Measurements from ENCODE around the gene PTPN6. TPM values are rescaled to one million over a fixed set of nuclear protein-coding genes. Genes with fewer than 3 reads are reported as not detected.

Gene PTPN6
- total and polyA plus RNA-seq, 4 donors: 5.7 to 9.3 (median 8.2) TPM

- Histone ChIP-seq H3K36me3 (ENCODE audit: control insufficient read depth, insufficient read depth, low read length) (peaks cover 6% of the 10 kb centered on the region), H3K4me1 (ENCODE audit: control insufficient read depth, insufficient read depth, low read length) (no peaks in the 10 kb centered on the region), H3K4me3 (ENCODE audit: low read depth, low read length) (no peak overlapping the region), H3K27me3 (ENCODE audit: control insufficient read depth, insufficient read depth, low read length) (no peaks in the 10 kb centered on the region), H3K9me3 (ENCODE audit: control insufficient read depth, insufficient read depth, low read length) (no peaks in the 10 kb centered on the region), H3K27ac (ENCODE audit: low read depth, low read length) (no peak overlapping the region)
- DNase-seq (ENCODE audit: low read depth in 4 of 6, low spot score in 6 of 6): no peak
- WGBS (ENCODE audit: insufficient coverage): 83% methylated on average over 1 of the region's 2 CpGs
These were observed 53.7 kb downstream of the PTPN6 start for GRCh38 chr12:7004840-7005239.

GRCh38 chr12:7005311-7005710 is 54.2 kb downstream of the PTPN6 start:
- WGBS (ENCODE audit: insufficient coverage): no CpG with 5 or more reads among the region's 2 CpGs
- Histone ChIP-seq H3K27ac (ENCODE audit: low read depth, low read length) (no peak overlapping the region), H3K27me3 (ENCODE audit: control insufficient read depth, insufficient read depth, low read length) (no peaks in the 10 kb centered on the region), H3K4me1 (ENCODE audit: control insufficient read depth, insufficient read depth, low read length) (no peaks in the 10 kb centered on the region), H3K36me3 (ENCODE audit: control insufficient read depth, insufficient read depth, low read length) (peaks cover 6% of the 10 kb centered on the region), H3K4me3 (ENCODE audit: low read depth, low read length) (no peak overlapping the region), H3K9me3 (ENCODE audit: control insufficient read depth, insufficient read depth, low read length) (no peaks in the 10 kb centered on the region)
- no peak for DNase-seq (ENCODE audit: low read depth in 4 of 6, low spot score in 6 of 6)

GRCh38 chr12:7006639-7007038 is 55.5 kb downstream of the PTPN6 start:
- Histone ChIP-seq H3K27me3 (ENCODE audit: control insufficient read depth, insufficient read depth, low read length) (no peaks in the 10 kb centered on the region), H3K4me3 (ENCODE audit: low read depth, low read length) (no peak overlapping the region), H3K27ac (ENCODE audit: low read depth, low read length) (no peak overlapping the region), H3K9me3 (ENCODE audit: control insufficient read depth, insufficient read depth, low read length) (no peaks in the 10 kb centered on the region), H3K36me3 (ENCODE audit: control insufficient read depth, insufficient read depth, low read length) (peaks cover 3% of the 10 kb centered on the region), H3K4me1 (ENCODE audit: control insufficient read depth, insufficient read depth, low read length) (no peaks in the 10 kb centered on the region)
- no CpG with 5 or more reads among the region's 3 CpGs for WGBS (ENCODE audit: insufficient coverage)
- DNase-seq (ENCODE audit: low read depth in 4 of 6, low spot score in 6 of 6): no peak

GRCh38 chr12:7008864-7009263 is 57.7 kb downstream of the PTPN6 start:
- H3K27ac ChIP-seq (ENCODE audit: low read depth, low read length): no peak overlapping the region
- no peaks in the 10 kb centered on the region for H3K27me3 ChIP-seq (ENCODE audit: control insufficient read depth, insufficient read depth, low read length)
- H3K9me3 ChIP-seq (ENCODE audit: control insufficient read depth, insufficient read depth, low read length): no peaks in the 10 kb centered on the region
- WGBS (ENCODE audit: insufficient coverage): no CpG with 5 or more reads among the region's 2 CpGs
- no peak overlapping the region for H3K4me3 ChIP-seq (ENCODE audit: low read depth, low read length)
- H3K36me3 ChIP-seq (ENCODE audit: control insufficient read depth, insufficient read depth, low read length): peaks cover 8% of the 10 kb centered on the region
- DNase-seq (ENCODE audit: low read depth in 4 of 6, low spot score in 6 of 6): no peak
- H3K4me1 ChIP-seq (ENCODE audit: control insufficient read depth, insufficient read depth, low read length): no peaks in the 10 kb centered on the region

GRCh38 chr12:7009512-7009911 is 58.4 kb downstream of the PTPN6 start:
- no peaks in the 10 kb centered on the region for H3K9me3 ChIP-seq (ENCODE audit: control insufficient read depth, insufficient read depth, low read length)
- peaks cover 8% of the 10 kb centered on the region for H3K36me3 ChIP-seq (ENCODE audit: control insufficient read depth, insufficient read depth, low read length)
- no peak overlapping the region for H3K4me3 ChIP-seq (ENCODE audit: low read depth, low read length)
- H3K27me3 ChIP-seq (ENCODE audit: control insufficient read depth, insufficient read depth, low read length): no peaks in the 10 kb centered on the region
- no peaks in the 10 kb centered on the region for H3K4me1 ChIP-seq (ENCODE audit: control insufficient read depth, insufficient read depth, low read length)
- no peak overlapping the region for H3K27ac ChIP-seq (ENCODE audit: low read depth, low read length)
- no peak for DNase-seq (ENCODE audit: low read depth in 4 of 6, low spot score in 6 of 6)

Small RNAs within 50 kb of the gene (small RNA-seq; reads per million reads assigned to genes)
- gene MIR141 (ENCODE audit: low replicate concordance) (0.32 reads per million, percentile 32 among the genes with 10 or more reads in this experiment), gene MIR200C (ENCODE audit: low replicate concordance) (0.08 reads per million), gene RNU7-1 (ENCODE audit: low replicate concordance) (not detected), gene SCARNA12 (ENCODE audit: low replicate concordance) (0.59 reads per million, percentile 63 among the genes with 10 or more reads in this experiment)

Other genes with a start within 250 kb of the PTPN6 start
- 10 to 100 TPM; 43.4 to 80.4 TPM for gene COPS7A, start 227.3 kb upstream of the PTPN6 start, total RNA-seq
- gene COPS7A, start 227.3 kb upstream of the PTPN6 start, polyA plus RNA-seq (ENCODE audit: insufficient read length in 2 of 2): 10 to 100 TPM; 83.5 to 98.0 TPM
- 100 to 1,000 TPM in 1 of 2 donors, 10 to 100 TPM in 1; 91.4 to 157 TPM for gene MLF2, start 198.2 kb upstream of the PTPN6 start, total RNA-seq
- 100 to 1,000 TPM; 300 to 319 TPM for gene MLF2, start 198.2 kb upstream of the PTPN6 start, polyA plus RNA-seq (ENCODE audit: insufficient read length in 2 of 2)
- 100 to 1,000 TPM in 1 of 2 donors, 10 to 100 TPM in 1; 50.7 to 191 TPM for gene PTMS, start 185.0 kb upstream of the PTPN6 start, total RNA-seq
- 100 to 1,000 TPM; 916 to 927 TPM for gene PTMS, start 185.0 kb upstream of the PTPN6 start, polyA plus RNA-seq (ENCODE audit: insufficient read length in 2 of 2)
- gene LAG3, start 178.8 kb upstream of the PTPN6 start, total RNA-seq: under 1 TPM in 1 of 2 donors, not detected in 1; 0.33 TPM
- 1 to 10 TPM in 1 of 2 donors, under 1 TPM in 1; 0.93 to 1.6 TPM for gene LAG3, start 178.8 kb upstream of the PTPN6 start, polyA plus RNA-seq (ENCODE audit: insufficient read length in 2 of 2)
- 10 to 100 TPM; 11.3 to 15.4 TPM for gene CD4, start 161.8 kb upstream of the PTPN6 start, total RNA-seq
- gene CD4, start 161.8 kb upstream of the PTPN6 start, polyA plus RNA-seq (ENCODE audit: insufficient read length in 2 of 2): 10 to 100 TPM; 13.0 to 16.6 TPM
- 10 to 100 TPM; 43.4 to 54.2 TPM for gene GPR162, start 129.5 kb upstream of the PTPN6 start, total RNA-seq
- gene GPR162, start 129.5 kb upstream of the PTPN6 start, polyA plus RNA-seq (ENCODE audit: insufficient read length in 2 of 2): 100 to 1,000 TPM; 113 to 128 TPM
- 10 to 100 TPM; 25.7 to 28.7 TPM for gene P3H3, start 122.9 kb upstream of the PTPN6 start, total RNA-seq
- gene P3H3, start 122.9 kb upstream of the PTPN6 start, polyA plus RNA-seq (ENCODE audit: insufficient read length in 2 of 2): 10 to 100 TPM; 22.7 to 42.3 TPM
- gene GNB3, start 110.4 kb upstream of the PTPN6 start, total RNA-seq: 1 to 10 TPM; 2.5 to 5.1 TPM
- 10 to 100 TPM; 12.0 to 27.0 TPM for gene GNB3, start 110.4 kb upstream of the PTPN6 start, polyA plus RNA-seq (ENCODE audit: insufficient read length in 2 of 2)
- gene CDCA3, start 100.1 kb upstream of the PTPN6 start, total RNA-seq: 10 to 100 TPM in 1 of 2 donors, 1 to 10 TPM in 1; 4.8 to 17.2 TPM
- 10 to 100 TPM; 17.7 to 22.5 TPM for gene CDCA3, start 100.1 kb upstream of the PTPN6 start, polyA plus RNA-seq (ENCODE audit: insufficient read length in 2 of 2)
- gene USP5, start 99.2 kb upstream of the PTPN6 start, total RNA-seq: 10 to 100 TPM; 78.6 to 80.1 TPM
- gene USP5, start 99.2 kb upstream of the PTPN6 start, polyA plus RNA-seq (ENCODE audit: insufficient read length in 2 of 2): 100 to 1,000 TPM in 1 of 2 donors, 10 to 100 TPM in 1; 99.0 to 101 TPM
- gene TPI1, start 83.8 kb upstream of the PTPN6 start, total RNA-seq: 100 to 1,000 TPM; 413 to 837 TPM
- 100 to 1,000 TPM; 519 to 535 TPM for gene TPI1, start 83.8 kb upstream of the PTPN6 start, polyA plus RNA-seq (ENCODE audit: insufficient read length in 2 of 2)
- gene SPSB2, start 78.1 kb upstream of the PTPN6 start, total RNA-seq: 1 to 10 TPM; 3.5 to 5.4 TPM
- gene SPSB2, start 78.1 kb upstream of the PTPN6 start, polyA plus RNA-seq (ENCODE audit: insufficient read length in 2 of 2): 1 to 10 TPM; 5.7 to 10.0 TPM
- gene LRRC23, start 46.5 kb upstream of the PTPN6 start, total RNA-seq: 10 to 100 TPM; 13.5 to 25.5 TPM
- 10 to 100 TPM; 25.1 to 25.3 TPM for gene LRRC23, start 46.5 kb upstream of the PTPN6 start, polyA plus RNA-seq (ENCODE audit: insufficient read length in 2 of 2)
- 100 to 1,000 TPM; 118 to 307 TPM for gene ENO2, start 36.8 kb upstream of the PTPN6 start, total RNA-seq
- 100 to 1,000 TPM; 615 to 640 TPM for gene ENO2, start 36.8 kb upstream of the PTPN6 start, polyA plus RNA-seq (ENCODE audit: insufficient read length in 2 of 2)
- 10 to 100 TPM; 23.1 to 24.9 TPM for gene ATN1, start 23.4 kb upstream of the PTPN6 start, total RNA-seq
- gene ATN1, start 23.4 kb upstream of the PTPN6 start, polyA plus RNA-seq (ENCODE audit: insufficient read length in 2 of 2): 100 to 1,000 TPM; 208 to 228 TPM
- not detected for gene RNU7-1, start 7.5 kb upstream of the PTPN6 start, total RNA-seq
- gene RNU7-1, start 7.5 kb upstream of the PTPN6 start, polyA plus RNA-seq (ENCODE audit: insufficient read length in 2 of 2): 10 to 100 TPM; 16.2 to 21.9 TPM
- gene C12orf57, start 7.3 kb upstream of the PTPN6 start, total RNA-seq: 100 to 1,000 TPM; 108 to 376 TPM
- gene C12orf57, start 7.3 kb upstream of the PTPN6 start, polyA plus RNA-seq (ENCODE audit: insufficient read length in 2 of 2): 100 to 1,000 TPM; 220 to 243 TPM
- 100 to 1,000 TPM in 1 of 2 donors, 10 to 100 TPM in 1; 88.4 to 226 TPM for gene PHB2, start 19.3 kb downstream of the PTPN6 start, total RNA-seq
- 100 to 1,000 TPM; 174 to 185 TPM for gene PHB2, start 19.3 kb downstream of the PTPN6 start, polyA plus RNA-seq (ENCODE audit: insufficient read length in 2 of 2)
- gene EMG1, start 19.6 kb downstream of the PTPN6 start, total RNA-seq: 10 to 100 TPM; 18.9 to 43.1 TPM
- gene EMG1, start 19.6 kb downstream of the PTPN6 start, polyA plus RNA-seq (ENCODE audit: insufficient read length in 2 of 2): 10 to 100 TPM; 30.1 to 33.3 TPM
- gene LPCAT3, start 67.1 kb downstream of the PTPN6 start, total RNA-seq: 10 to 100 TPM; 12.7 to 20.4 TPM
- 10 to 100 TPM; 35.5 to 42.3 TPM for gene LPCAT3, start 67.1 kb downstream of the PTPN6 start, polyA plus RNA-seq (ENCODE audit: insufficient read length in 2 of 2)
- 100 to 1,000 TPM in 1 of 2 donors, 10 to 100 TPM in 1; 77.6 to 122 TPM for gene C1S, start 109.4 kb downstream of the PTPN6 start, total RNA-seq
- gene C1S, start 109.4 kb downstream of the PTPN6 start, polyA plus RNA-seq (ENCODE audit: insufficient read length in 2 of 2): 10 to 100 TPM; 19.1 to 41.3 TPM
- 10 to 100 TPM; 41.8 to 83.1 TPM for gene C1R, start 141.1 kb downstream of the PTPN6 start, total RNA-seq
- 10 to 100 TPM; 18.7 to 31.7 TPM for gene C1R, start 141.1 kb downstream of the PTPN6 start, polyA plus RNA-seq (ENCODE audit: insufficient read length in 2 of 2)
- gene C1RL, start 157.9 kb downstream of the PTPN6 start, total RNA-seq: 10 to 100 TPM in 1 of 2 donors, 1 to 10 TPM in 1; 8.0 to 22.6 TPM
- gene C1RL, start 157.9 kb downstream of the PTPN6 start, polyA plus RNA-seq (ENCODE audit: insufficient read length in 2 of 2): 10 to 100 TPM in 1 of 2 donors, 1 to 10 TPM in 1; 9.4 to 11.4 TPM
- 1 to 10 TPM in 1 of 2 donors, under 1 TPM in 1; 0.20 to 1.0 TPM for gene RBP5, start 177.5 kb downstream of the PTPN6 start, total RNA-seq
- 1 to 10 TPM; 3.2 to 5.1 TPM for gene RBP5, start 177.5 kb downstream of the PTPN6 start, polyA plus RNA-seq (ENCODE audit: insufficient read length in 2 of 2)
- gene CLSTN3, start 179.0 kb downstream of the PTPN6 start, total RNA-seq: 100 to 1,000 TPM in 1 of 2 donors, 10 to 100 TPM in 1; 33.9 to 215 TPM
- gene CLSTN3, start 179.0 kb downstream of the PTPN6 start, polyA plus RNA-seq (ENCODE audit: insufficient read length in 2 of 2): 100 to 1,000 TPM; 160 to 188 TPM
- gene PEX5, start 238.3 kb downstream of the PTPN6 start, total RNA-seq: 10 to 100 TPM; 35.2 to 38.8 TPM
- 10 to 100 TPM; 65.6 to 68.5 TPM for gene PEX5, start 238.3 kb downstream of the PTPN6 start, polyA plus RNA-seq (ENCODE audit: insufficient read length in 2 of 2)

Measured in spinal cord (tissue), 10 donors.